RWPE1 (cell line): Measurements from ENCODE around the gene TBC1D22A.
A peak's percentile ranks its signal among the peaks of the same experiment; 100 is the strongest.

Experiments used
- CTCF ChIA-PET: fragments of 350-600 bp; sonication (Branson Sonifier 250); formaldehyde crosslinking; extraction: SDS; loops from one replicate; lab custom pipeline; 2021; lab: Yijun Ruan, JAX
- POLR2A ChIA-PET: fragments of 400-600 bp; formaldehyde crosslinking; extraction: SDS; loops from one replicate; lab custom pipeline; 2020; ENCODE audit warnings: antibody characterized with exemption; ENCODE audit not compliant: low non-redundant PET; lab: Yijun Ruan, JAX
- DNase-seq: peaks from one replicate; pipeline ENCODE4 v3.0.0; 2012; ENCODE audit warnings: low spot score
- H3K27ac ChIP-seq: fragments of 450-650 bp; 2 replicates; pipeline ENCODE4 v1.5.1; 2017
- TF ChIP-seq, protein P1 (sequence below): fragments of 450-650 bp; conservative IDR thresholded peaks from 2 replicates; pipeline ENCODE4 v1.5.1; 2017; ENCODE audit warnings: low read depth, mild to moderate bottlenecking

Gene TBC1D22A

DNA sequence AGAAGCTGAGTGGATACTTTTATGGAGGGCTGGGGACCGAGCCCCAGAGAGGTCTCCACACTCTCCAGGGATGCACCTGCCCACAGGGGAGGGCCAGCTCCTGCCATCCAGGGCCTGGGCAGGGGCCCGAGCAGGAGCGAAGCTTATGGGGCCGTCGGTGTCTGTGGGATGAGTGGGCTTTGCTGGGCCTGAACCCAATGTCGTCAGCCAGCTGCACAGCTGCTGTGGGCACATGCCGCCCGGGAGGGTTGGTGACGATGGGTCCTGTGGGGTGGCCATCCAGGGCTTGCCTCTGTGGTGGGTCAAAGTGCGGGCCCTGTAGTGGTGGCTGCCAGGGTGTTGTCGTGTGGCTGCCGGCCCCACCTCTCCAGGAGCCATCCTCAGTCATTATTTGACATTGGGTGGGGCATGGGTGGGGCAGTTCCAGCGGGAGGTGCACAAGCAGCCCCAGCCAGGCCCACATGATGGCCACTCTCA is 447.1 kb downstream of the TBC1D22A start:
- POLR2A ChIA-PET: no interaction called here

DNA sequence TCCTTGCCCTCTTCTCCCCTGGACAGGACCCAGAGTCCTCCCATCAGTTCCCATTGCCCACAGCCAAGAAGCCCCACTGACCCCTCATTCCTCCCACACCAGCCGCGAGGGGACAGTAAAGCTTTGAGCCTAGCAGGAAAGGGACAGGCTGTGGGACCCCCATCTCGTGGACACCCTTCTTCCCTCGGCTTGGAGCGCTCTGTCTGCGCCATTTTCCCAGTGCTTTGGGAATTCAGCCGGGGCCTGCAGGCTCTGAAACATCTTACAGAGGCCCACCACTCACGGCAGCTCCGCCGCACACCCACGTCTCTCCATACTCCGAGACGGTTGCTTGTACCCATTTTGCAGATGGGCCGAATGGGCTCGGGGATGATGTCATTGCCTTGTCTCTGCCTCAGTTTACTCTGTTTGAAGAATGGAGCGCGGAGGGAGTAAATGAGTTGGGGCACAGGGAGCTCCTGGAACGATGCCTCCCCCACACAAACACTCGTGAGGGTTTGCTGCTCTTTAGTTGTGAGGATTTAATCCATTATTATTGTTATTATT is 447.7 kb downstream of the TBC1D22A start:
- TF ChIP-seq, protein P1, sequence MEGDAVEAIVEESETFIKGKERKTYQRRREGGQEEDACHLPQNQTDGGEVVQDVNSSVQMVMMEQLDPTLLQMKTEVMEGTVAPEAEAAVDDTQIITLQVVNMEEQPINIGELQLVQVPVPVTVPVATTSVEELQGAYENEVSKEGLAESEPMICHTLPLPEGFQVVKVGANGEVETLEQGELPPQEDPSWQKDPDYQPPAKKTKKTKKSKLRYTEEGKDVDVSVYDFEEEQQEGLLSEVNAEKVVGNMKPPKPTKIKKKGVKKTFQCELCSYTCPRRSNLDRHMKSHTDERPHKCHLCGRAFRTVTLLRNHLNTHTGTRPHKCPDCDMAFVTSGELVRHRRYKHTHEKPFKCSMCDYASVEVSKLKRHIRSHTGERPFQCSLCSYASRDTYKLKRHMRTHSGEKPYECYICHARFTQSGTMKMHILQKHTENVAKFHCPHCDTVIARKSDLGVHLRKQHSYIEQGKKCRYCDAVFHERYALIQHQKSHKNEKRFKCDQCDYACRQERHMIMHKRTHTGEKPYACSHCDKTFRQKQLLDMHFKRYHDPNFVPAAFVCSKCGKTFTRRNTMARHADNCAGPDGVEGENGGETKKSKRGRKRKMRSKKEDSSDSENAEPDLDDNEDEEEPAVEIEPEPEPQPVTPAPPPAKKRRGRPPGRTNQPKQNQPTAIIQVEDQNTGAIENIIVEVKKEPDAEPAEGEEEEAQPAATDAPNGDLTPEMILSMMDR: no peak
- no peak overlapping the region for H3K27ac ChIP-seq
- no peak for DNase-seq
- POLR2A ChIA-PET: no interaction called here
- CTCF ChIA-PET: no interaction called here

More for the DNA sequence above, 447.1 kb downstream of the TBC1D22A start:
- no peak overlapping the region for H3K27ac ChIP-seq
- DNase-seq: no peak
- TF ChIP-seq, protein P1: no peak
- CTCF ChIA-PET: no interaction called here

DNA sequence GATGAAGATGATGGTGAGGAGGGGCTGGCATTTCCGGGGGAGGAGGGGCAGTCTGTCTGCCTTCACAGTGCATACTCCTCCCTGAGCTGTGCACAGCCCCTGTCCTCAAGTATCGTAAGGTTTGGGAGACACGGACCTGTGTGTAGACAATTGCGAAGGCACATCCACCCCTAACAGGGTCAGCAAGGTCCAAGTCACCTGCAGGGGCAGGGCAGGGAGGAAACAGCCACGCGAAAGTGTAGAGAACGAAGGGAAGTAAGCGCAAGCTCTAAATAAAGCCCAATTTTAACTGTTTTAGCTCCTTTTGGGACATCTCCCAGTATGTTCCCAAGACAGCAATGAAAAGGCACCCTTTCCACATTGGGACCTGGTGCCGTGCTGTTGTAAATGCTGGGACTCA is 448.2 kb downstream of the TBC1D22A start:
- CTCF ChIA-PET: no interaction called here
- TF ChIP-seq, protein P1: no peak
- no peak for DNase-seq
- POLR2A ChIA-PET: no interaction called here
- no peak overlapping the region for H3K27ac ChIP-seq

DNA sequence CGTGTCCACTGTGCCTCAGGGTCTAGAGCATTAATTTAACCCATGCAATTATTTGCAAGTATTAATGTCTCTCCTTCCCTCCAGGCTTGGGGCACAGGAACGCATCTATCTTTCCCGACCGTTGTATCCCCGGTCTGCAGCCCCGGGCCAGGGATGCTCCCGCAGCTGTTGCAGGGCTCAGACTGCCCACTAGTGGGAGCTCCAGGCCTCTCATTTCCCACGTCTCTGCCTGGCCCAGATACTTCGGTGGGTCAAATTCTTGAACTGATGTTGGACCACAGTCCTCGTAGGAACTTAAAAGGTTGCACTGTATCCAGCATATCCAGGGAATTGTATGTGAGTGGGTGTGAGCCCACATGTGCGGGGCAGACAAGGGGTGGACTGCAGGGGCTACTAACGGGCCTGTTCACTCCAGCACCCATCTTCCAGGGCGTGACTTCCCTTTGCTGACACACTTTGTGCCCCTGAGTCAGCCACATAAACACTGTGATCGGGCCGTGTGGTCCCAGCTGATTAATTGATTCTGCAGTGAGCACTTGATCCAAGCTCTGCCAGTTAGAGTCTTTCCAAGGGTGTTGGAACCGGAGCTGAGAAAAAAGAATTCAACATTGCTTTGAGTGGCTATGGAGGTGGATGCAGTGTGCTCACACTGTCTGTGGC is 451.3 kb downstream of the TBC1D22A start:
- CTCF ChIA-PET: interaction anchor here (0.6 to 0.9 kb wide), 4 partner anchors 10 to 75 kb away, joined by 3 read pairs; no protein-coding TSS in a partner anchor
- POLR2A ChIA-PET: no interaction called here
- DNase-seq: peak; percentile 33
- no peak overlapping the region for H3K27ac ChIP-seq
- TF ChIP-seq, protein P1: peak; percentile 62

DNA sequence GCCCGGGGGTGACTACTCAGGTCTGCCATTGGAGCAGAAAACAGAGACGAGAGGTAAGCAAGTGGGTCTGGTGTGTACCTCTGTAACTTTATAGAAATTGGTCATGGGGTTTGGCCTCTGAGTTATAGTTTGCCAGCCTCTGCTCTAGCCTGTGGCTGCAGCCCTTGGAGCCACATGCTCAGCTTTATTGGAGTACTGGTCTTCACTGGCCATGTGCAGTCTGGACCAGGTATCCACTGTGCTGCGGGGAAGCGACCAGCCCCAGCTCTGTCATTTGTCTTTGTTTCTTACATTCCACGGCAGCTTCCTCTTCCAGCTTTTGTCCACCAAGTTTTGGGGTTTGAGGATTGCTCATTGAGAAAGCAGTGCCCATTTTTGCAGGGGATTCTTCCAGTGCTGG is 453.4 kb downstream of the TBC1D22A start:
- H3K27ac ChIP-seq: no peak overlapping the region
- CTCF ChIA-PET: no interaction called here
- no peak for DNase-seq
- TF ChIP-seq, protein P1: no peak
- POLR2A ChIA-PET: interaction anchor here (0.6 kb wide), 1 partner anchor 401 kb away, joined by 4 read pairs; no protein-coding TSS in a partner anchor

DNA sequence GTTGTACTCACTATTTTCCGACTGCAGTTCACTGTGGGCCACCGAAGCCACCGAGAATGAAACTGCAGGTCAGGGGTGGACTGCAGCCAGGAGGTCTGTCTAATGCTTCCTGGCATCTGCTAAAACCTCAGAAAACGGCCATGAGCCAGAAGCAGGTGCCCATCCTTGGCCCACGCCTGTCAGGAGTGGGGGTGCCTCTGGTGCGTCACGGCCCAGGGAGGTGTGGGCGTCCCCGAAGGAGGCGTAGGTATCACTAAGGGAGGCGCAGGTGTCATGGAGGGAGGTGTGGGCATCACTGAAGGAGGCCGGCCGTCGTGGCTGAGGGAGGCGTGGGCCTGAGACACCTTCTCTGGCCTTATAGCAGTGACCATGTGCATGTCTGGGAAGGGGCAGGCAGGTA is 456.2 kb downstream of the TBC1D22A start:
- TF ChIP-seq, protein P1: no peak
- POLR2A ChIA-PET: no interaction called here
- CTCF ChIA-PET: no interaction called here
- DNase-seq: no peak
- H3K27ac ChIP-seq: no peak overlapping the region
